DND-41 (cell line): ENCODE data around the gene DSCAM.

Experiments
- ATAC-seq: fragments of 200-7000 bp; cut with Tn5 transposase; 3 replicates; pipeline ENCODE4 v1.9.1; 2021; ENCODE audit warnings: low read depth; ENCODE audit not compliant: insufficient read depth
- DNase-seq: peaks from one replicate; pipeline ENCODE4 v3.0.0-alpha.2; 2020
- H2AFZ ChIP-seq: 2 replicates; pipeline ENCODE4 v1.6.0; 2012; ENCODE audit warnings: low read depth, low read length
- H3K27ac ChIP-seq: 2 replicates; pipeline ENCODE4 v1.5.1; 2012; ENCODE audit warnings: low read length, inconsistent platforms
- H3K27me3 ChIP-seq: fragments of 200-600 bp; sonication (generic); 2 replicates; pipeline ENCODE4 v1.6.0; 2012; ENCODE audit warnings: low read length, mild to moderate bottlenecking, inconsistent platforms; ENCODE audit not compliant: insufficient read depth, poor library complexity
- H3K36me3 ChIP-seq: 2 replicates; pipeline ENCODE4 v1.5.1; 2012; ENCODE audit warnings: low read length, inconsistent platforms; ENCODE audit not compliant: insufficient read depth
- H3K4me1 ChIP-seq: 2 replicates; pipeline ENCODE4 v1.5.1; 2012; ENCODE audit warnings: mild to moderate bottlenecking, low read length; ENCODE audit not compliant: insufficient read depth
- H3K4me2 ChIP-seq: 2 replicates; pipeline ENCODE4 v1.6.0; 2012; ENCODE audit warnings: mild to moderate bottlenecking, moderate library complexity, low read length, inconsistent platforms; ENCODE audit not compliant: insufficient read depth
- H3K4me3 ChIP-seq, 2 experiments: fragments of 200-600 bp in 1 of 2; shearing (Covaris generic) in 1 of 2; 2 replicates each; pipeline ENCODE4 v1.5.1; 2012 to 2016; ENCODE audit warnings: inconsistent platforms in 2 of 2, low read length in 2 of 2, mild to moderate bottlenecking in 2 of 2, low read depth in 1 of 2, moderate library complexity in 1 of 2
- H3K79me2 ChIP-seq: 2 replicates; pipeline ENCODE4 v1.6.0; 2012; ENCODE audit warnings: low read length, inconsistent platforms; ENCODE audit not compliant: insufficient read depth
- H3K9ac ChIP-seq: 2 replicates; pipeline ENCODE4 v1.6.0; 2012; ENCODE audit warnings: low read depth, mild to moderate bottlenecking, inconsistent platforms, low read length, moderate library complexity
- H3K9me3 ChIP-seq: 2 replicates; pipeline ENCODE4 v1.5.1; 2012; ENCODE audit warnings: low read length, moderate library complexity, mild to moderate bottlenecking, inconsistent platforms; ENCODE audit not compliant: insufficient read depth, severe bottlenecking
- H4K20me1 ChIP-seq: 2 replicates; pipeline ENCODE4 v1.6.0; 2012; ENCODE audit warnings: low read length; ENCODE audit not compliant: insufficient read depth
- EZH2 ChIP-seq: IDR thresholded peaks from 3 replicates; pipeline ENCODE4 v1.6.1; 2012; ENCODE audit warnings: borderline replicate concordance, low read depth, mild to moderate bottlenecking, moderate library complexity, low read length, inconsistent platforms; ENCODE audit not compliant: severe bottlenecking
- TF ChIP-seq, protein P1 (sequence below): IDR thresholded peaks from 2 replicates; pipeline ENCODE4 v1.5.1; 2012; ENCODE audit warnings: borderline replicate concordance, low read length, moderate library complexity, mild to moderate bottlenecking; ENCODE audit not compliant: poor library complexity, severe bottlenecking; ENCODE audit errors: extremely low read depth

The DSCAM gene

DNA sequence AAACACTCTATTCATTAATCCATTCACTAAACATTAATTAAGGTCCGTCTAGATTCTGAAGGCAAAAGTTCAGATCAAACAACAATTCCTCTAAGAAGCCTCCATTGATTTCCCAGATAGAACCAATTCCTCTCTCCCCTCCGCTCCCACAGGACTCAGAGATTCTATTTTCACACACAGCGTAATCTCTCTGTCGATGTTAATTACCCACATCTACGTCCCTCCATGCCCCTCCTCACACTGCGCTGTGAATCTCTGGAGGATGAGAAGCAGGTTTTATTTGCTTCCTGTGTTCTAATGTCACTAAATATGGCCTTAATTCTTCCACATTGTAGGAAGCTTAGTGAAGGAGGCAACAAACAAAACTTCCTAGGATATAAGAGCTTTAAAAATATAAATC, 306.7 kb downstream of the DSCAM start:
- no peaks in the 10 kb centered on the region for H3K9me3 ChIP-seq
- DNase-seq (no peak), ATAC-seq (no peak)
- TF ChIP-seq EZH2 = no peak
- TF ChIP-seq, protein P1, sequence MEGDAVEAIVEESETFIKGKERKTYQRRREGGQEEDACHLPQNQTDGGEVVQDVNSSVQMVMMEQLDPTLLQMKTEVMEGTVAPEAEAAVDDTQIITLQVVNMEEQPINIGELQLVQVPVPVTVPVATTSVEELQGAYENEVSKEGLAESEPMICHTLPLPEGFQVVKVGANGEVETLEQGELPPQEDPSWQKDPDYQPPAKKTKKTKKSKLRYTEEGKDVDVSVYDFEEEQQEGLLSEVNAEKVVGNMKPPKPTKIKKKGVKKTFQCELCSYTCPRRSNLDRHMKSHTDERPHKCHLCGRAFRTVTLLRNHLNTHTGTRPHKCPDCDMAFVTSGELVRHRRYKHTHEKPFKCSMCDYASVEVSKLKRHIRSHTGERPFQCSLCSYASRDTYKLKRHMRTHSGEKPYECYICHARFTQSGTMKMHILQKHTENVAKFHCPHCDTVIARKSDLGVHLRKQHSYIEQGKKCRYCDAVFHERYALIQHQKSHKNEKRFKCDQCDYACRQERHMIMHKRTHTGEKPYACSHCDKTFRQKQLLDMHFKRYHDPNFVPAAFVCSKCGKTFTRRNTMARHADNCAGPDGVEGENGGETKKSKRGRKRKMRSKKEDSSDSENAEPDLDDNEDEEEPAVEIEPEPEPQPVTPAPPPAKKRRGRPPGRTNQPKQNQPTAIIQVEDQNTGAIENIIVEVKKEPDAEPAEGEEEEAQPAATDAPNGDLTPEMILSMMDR = no peak
- H3K4me2 ChIP-seq = no peak overlapping the region
- H2AFZ ChIP-seq = no peak overlapping the region
- no peaks in the 10 kb centered on the region for H3K79me2 ChIP-seq
- no peak overlapping the region for H3K27ac ChIP-seq
- no peaks in the 10 kb centered on the region for H4K20me1 ChIP-seq
- no peaks in the 10 kb centered on the region for H3K4me1 ChIP-seq
- no peak overlapping the region for H3K9ac ChIP-seq
- no peak overlapping the region for H3K4me3 ChIP-seq
- no peaks in the 10 kb centered on the region for H3K27me3 ChIP-seq
- no peaks in the 10 kb centered on the region for H3K36me3 ChIP-seq

DNA sequence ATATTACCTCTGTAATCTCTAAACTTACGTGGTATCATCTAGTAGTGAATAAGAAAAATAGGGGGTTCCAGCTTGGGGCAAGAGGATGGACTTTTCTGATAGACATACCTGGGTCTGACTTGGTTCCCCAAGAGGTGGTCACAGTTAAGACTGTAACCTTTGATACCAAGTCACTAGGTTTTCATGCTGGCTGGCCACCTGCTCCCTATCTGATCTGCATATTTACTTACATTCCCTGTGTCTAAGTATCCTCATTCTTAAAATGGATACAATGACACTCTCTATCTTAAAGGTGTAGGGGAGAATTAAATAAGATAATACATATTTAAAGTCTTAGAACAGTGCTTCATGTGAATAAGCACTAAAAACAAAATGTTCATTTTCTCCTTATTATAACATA, 312.1 kb downstream of the DSCAM start:
- no peak for ATAC-seq
- DNase-seq = no peak
- no peak overlapping the region for H3K4me3 ChIP-seq

DNA sequence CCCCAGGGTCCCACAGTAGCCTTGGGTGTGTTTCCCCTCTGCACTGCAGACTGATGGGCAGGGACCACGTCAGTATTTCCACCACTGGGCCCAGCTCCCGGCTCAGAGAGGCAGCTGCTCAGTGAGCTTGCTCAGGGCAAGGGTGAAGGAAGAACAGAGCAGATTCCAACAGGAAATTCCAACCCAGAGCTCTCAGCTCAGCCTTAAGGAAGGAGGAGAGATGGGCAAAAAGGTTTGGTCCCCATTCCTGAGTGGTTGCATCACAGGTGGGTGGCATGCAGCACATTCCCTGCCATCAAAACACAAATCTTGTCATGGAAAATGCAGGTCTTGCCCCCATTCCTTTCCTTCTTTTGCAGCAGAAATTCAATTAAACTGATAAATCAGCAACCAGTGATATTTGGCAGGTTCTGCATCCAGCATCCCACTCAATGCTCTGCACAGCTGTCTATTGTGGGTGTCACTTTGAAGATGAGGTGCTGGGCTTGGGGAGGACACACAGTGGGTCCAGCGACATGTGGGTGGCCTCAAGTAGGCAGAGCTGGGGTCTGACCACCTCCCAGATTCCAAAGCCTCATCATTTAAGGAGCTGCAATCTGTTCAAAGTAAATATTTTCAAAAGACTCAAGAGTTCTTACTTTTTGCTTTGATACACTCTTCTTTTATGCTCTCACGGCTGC, 315.4 kb downstream of the DSCAM start:
- TF ChIP-seq, protein P1 = no peak
- TF ChIP-seq EZH2 = no peak
- Histone ChIP-seq H3K9ac (no peak overlapping the region), H3K27ac (no peak overlapping the region), H3K79me2 (no peaks in the 10 kb centered on the region), H4K20me1 (no peaks in the 10 kb centered on the region), H2AFZ (no peak overlapping the region), H3K4me1 (no peaks in the 10 kb centered on the region), H3K36me3 (no peaks in the 10 kb centered on the region), H3K4me3 (no peak overlapping the region), H3K4me2 (no peak overlapping the region), H3K27me3 (no peaks in the 10 kb centered on the region), H3K9me3 (no peaks in the 10 kb centered on the region)
- DNase-seq (no peak), ATAC-seq (no peak)

More for the DNA sequence above, 312.1 kb downstream of the DSCAM start:
- no peak for TF ChIP-seq EZH2
- TF ChIP-seq, protein P1 = no peak
- no peaks in the 10 kb centered on the region for H3K4me1 ChIP-seq
- H3K79me2 ChIP-seq = no peaks in the 10 kb centered on the region
- H3K9ac ChIP-seq = no peak overlapping the region
- H3K27ac ChIP-seq = no peak overlapping the region
- no peaks in the 10 kb centered on the region for H3K9me3 ChIP-seq
- no peak overlapping the region for H3K4me2 ChIP-seq
- H3K27me3 ChIP-seq = no peaks in the 10 kb centered on the region
- H2AFZ ChIP-seq = no peak overlapping the region
- no peaks in the 10 kb centered on the region for H3K36me3 ChIP-seq
- no peaks in the 10 kb centered on the region for H4K20me1 ChIP-seq

DNA sequence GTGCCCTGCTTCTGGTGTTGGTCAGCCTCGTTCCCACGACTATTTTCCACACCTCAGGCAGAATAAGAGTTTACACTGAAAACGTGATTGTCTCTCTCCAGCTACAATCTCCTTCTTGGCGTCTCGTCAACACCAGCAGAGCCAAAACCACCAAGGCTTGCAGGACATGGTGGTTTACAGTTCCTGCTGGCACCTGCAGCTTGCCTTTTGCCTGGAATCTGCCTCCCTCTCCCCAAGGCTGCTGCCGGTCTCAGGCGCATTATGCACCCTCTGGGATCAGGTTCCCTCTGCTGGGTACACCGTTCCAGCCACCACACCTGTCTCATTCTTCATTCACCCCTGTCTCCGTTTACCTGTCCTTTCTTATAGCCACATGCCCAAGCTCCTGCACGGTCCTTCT, 315.9 kb downstream of the DSCAM start:
- Histone ChIP-seq H3K9me3 (no peaks in the 10 kb centered on the region), H3K27me3 (no peaks in the 10 kb centered on the region), H3K36me3 (no peaks in the 10 kb centered on the region), H3K4me1 (no peaks in the 10 kb centered on the region), H3K27ac (no peak overlapping the region), H4K20me1 (no peaks in the 10 kb centered on the region), H3K9ac (no peak overlapping the region), H3K4me2 (no peak overlapping the region), H3K79me2 (no peaks in the 10 kb centered on the region), H3K4me3 (no peak overlapping the region), H2AFZ (no peak overlapping the region)
- DNase-seq (no peak), ATAC-seq (no peak)
- TF ChIP-seq EZH2 = no peak
- TF ChIP-seq, protein P1 = no peak
